ENCODE data around the gene UBASH3A.

DNA sequence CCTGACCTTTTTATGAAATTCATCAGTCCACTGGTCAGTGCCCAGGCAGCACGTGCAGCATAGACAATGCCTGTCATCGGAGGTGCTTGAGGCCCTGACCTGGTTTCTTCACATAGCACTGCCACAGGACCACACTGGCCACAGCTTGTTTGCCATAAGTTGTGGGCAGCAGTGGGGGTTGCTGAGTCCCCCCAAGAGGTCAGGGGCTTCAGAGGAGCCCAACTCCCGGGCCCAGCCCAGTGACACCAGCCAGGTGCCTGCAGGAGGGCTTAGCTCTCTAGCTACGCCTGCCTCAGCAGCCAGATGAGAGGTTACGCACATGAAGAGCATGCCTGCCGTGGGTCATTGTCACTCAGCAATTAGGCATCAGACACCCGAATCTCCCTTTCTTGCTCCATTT is 41.6 kb downstream of the UBASH3A start:
- TF ChIP-seq, protein P1, sequence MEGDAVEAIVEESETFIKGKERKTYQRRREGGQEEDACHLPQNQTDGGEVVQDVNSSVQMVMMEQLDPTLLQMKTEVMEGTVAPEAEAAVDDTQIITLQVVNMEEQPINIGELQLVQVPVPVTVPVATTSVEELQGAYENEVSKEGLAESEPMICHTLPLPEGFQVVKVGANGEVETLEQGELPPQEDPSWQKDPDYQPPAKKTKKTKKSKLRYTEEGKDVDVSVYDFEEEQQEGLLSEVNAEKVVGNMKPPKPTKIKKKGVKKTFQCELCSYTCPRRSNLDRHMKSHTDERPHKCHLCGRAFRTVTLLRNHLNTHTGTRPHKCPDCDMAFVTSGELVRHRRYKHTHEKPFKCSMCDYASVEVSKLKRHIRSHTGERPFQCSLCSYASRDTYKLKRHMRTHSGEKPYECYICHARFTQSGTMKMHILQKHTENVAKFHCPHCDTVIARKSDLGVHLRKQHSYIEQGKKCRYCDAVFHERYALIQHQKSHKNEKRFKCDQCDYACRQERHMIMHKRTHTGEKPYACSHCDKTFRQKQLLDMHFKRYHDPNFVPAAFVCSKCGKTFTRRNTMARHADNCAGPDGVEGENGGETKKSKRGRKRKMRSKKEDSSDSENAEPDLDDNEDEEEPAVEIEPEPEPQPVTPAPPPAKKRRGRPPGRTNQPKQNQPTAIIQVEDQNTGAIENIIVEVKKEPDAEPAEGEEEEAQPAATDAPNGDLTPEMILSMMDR (IDR thresholded peaks at IDR 0.05) = no peak
- no peak for TF ChIP-seq EZH2 (IDR thresholded peaks at IDR 0.05; ENCODE audit: borderline replicate concordance, insufficient read depth, low read depth, low read length, poor library complexity, severe bottlenecking)

Measured in B cell (primary cell).